SK-N-SH (cell line): Measurements from ENCODE around the gene ACYP2. TPM values are rescaled to one million over a fixed set of nuclear protein-coding genes. Genes with fewer than 3 reads are reported as not detected.

Source experiments
- CTCF ChIA-PET: fragments of 300-600, 350-600 bp; formaldehyde crosslinking; extraction: SDS; loops from one replicate; lab custom pipeline; 2021; lab: Yijun Ruan, JAX
- POLR2A ChIA-PET: fragments of 350-600 bp; sonication (Branson Sonifier 250); formaldehyde crosslinking; extraction: SDS; loops from one replicate; lab custom pipeline; 2020; ENCODE audit warnings: antibody characterized with exemption, inconsistent platforms; lab: Yijun Ruan, JAX
- DNase-seq: peaks from one replicate; pipeline ENCODE4 v3.0.0; 2012
- H2AFZ ChIP-seq: fragments of 200-600 bp; sonication (generic); 2 replicates; pipeline ENCODE4 v1.8.1; 2016; ENCODE audit warnings: antibody characterized with exemption, mild to moderate bottlenecking, low read depth
- H3F3A ChIP-seq: fragments of 200-600 bp; sonication (generic); replicated peaks from 2 replicates; pipeline ENCODE3; 2016; ENCODE audit warnings: antibody characterized with exemption, mild to moderate bottlenecking; ENCODE audit not compliant: insufficient read depth
- H3K27ac ChIP-seq, 2 experiments: fragments of 200-500 bp in 1 of 2; fragments of 200-600 bp in 1 of 2; sonication (Bioruptor generic) in 1 of 2; sonication (generic), shearing (Covaris generic) in 1 of 2; 2 replicates each; pipeline versions ENCODE4 v1.5.1 to v1.6.1; 2014 to 2016; ENCODE audit warnings: low read depth in 2 of 2, inconsistent platforms in 1 of 2, low read length in 1 of 2, mild to moderate bottlenecking in 1 of 2, mixed read lengths in 1 of 2
- H3K27me3 ChIP-seq: fragments of 200-600 bp; sonication (generic), shearing (Covaris generic); 2 replicates; pipeline ENCODE4 v1.6.1; 2016; ENCODE audit warnings: mixed run types; ENCODE audit not compliant: insufficient read depth
- H3K36me3 ChIP-seq, 2 experiments: fragments of 200-500 bp in 1 of 2; fragments of 200-600 bp in 1 of 2; sonication (Bioruptor generic) in 1 of 2; sonication (generic) in 1 of 2; replicated peaks in 1 of 2; 2 replicates each; pipeline versions ENCODE3 to v1.5.1; 2014 to 2016; ENCODE audit warnings: low read length in 1 of 2, mild to moderate bottlenecking in 1 of 2; ENCODE audit not compliant: insufficient read depth in 2 of 2, control insufficient read depth in 1 of 2
- H3K4me1 ChIP-seq, 2 experiments: fragments of 200-500 bp in 1 of 2; fragments of 200-600 bp in 1 of 2; sonication (Bioruptor generic) in 1 of 2; sonication (generic), shearing (Covaris generic) in 1 of 2; 2 replicates each; pipeline versions ENCODE4 v1.5.1 to v1.6.1; 2014 to 2016; ENCODE audit warnings: low read depth in 1 of 2, low read length in 1 of 2, mixed run types in 1 of 2; ENCODE audit not compliant: insufficient read depth in 2 of 2, control insufficient read depth in 1 of 2
- H3K4me2 ChIP-seq: fragments of 200-600 bp; sonication (generic), shearing (Covaris generic); 2 replicates; pipeline ENCODE4 v1.6.1; 2017; ENCODE audit warnings: mixed run types
- H3K4me3 ChIP-seq, 2 experiments: fragments of 200-500 bp in 1 of 2; fragments of 200-600 bp in 1 of 2; sonication (Bioruptor generic) in 1 of 2; sonication (generic), shearing (Covaris generic) in 1 of 2; 2 replicates each; pipeline versions ENCODE4 v1.5.1 to v1.8.1; 2014 to 2016; ENCODE audit warnings: low read depth in 2 of 2, inconsistent platforms in 1 of 2, low read length in 1 of 2, mild to moderate bottlenecking in 1 of 2, mixed read lengths in 1 of 2, moderate library complexity in 1 of 2
- H3K79me2 ChIP-seq: fragments of 200-600 bp; sonication (generic); 2 replicates; pipeline ENCODE4 v1.8.1; 2017; ENCODE audit warnings: mild to moderate bottlenecking; ENCODE audit not compliant: insufficient read depth
- H3K9ac ChIP-seq: fragments of 200-600 bp; sonication (generic); 2 replicates; pipeline ENCODE4 v1.6.1; 2017; ENCODE audit warnings: mixed run types
- H3K9me2 ChIP-seq: fragments of 200-600 bp; sonication (generic); 2 replicates; pipeline ENCODE4 v1.6.1; 2017; ENCODE audit warnings: mixed run types
- H3K9me3 ChIP-seq: fragments of 200-600 bp; sonication (generic); 2 replicates; pipeline ENCODE4 v1.6.1; 2017; ENCODE audit warnings: mixed run types, mild to moderate bottlenecking, moderate library complexity
- H4K20me1 ChIP-seq: fragments of 200-600 bp; sonication (generic); 2 replicates; pipeline ENCODE4 v1.6.1; 2017; ENCODE audit warnings: mild to moderate bottlenecking, mixed run types; ENCODE audit not compliant: insufficient read depth
- ELF1 ChIP-seq: IDR thresholded peaks from 2 replicates; pipeline ENCODE4 v1.4.0; 2012
- EZH2phosphoT487 ChIP-seq: fragments of 200-600 bp; sonication (generic); IDR thresholded peaks from 2 replicates; pipeline ENCODE4 v1.6.1; 2017; ENCODE audit warnings: low read depth, mixed run types, mild to moderate bottlenecking, antibody characterized with exemption, moderate library complexity, borderline replicate concordance
- FOSL2 ChIP-seq: IDR thresholded peaks from 2 replicates; pipeline ENCODE4 v1.4.0; 2012; ENCODE audit warnings: low read depth, mild to moderate bottlenecking, moderate library complexity, borderline replicate concordance
- FOXM1 ChIP-seq: IDR thresholded peaks from 2 replicates; pipeline ENCODE4 v1.4.0; 2012; ENCODE audit warnings: low read depth, mild to moderate bottlenecking
- GABPA ChIP-seq: IDR thresholded peaks from 2 replicates; pipeline ENCODE4 v1.4.0; 2012; ENCODE audit warnings: low read depth, mild to moderate bottlenecking
- GATA2 ChIP-seq: sonication (generic); formaldehyde crosslinking; IDR thresholded peaks from 2 replicates; pipeline ENCODE4 v1.5.0; 2020; ENCODE audit warnings: mild to moderate bottlenecking, missing genetic modification reagents
- IRF3 ChIP-seq: fragments of 150-350 bp; IDR thresholded peaks from 2 replicates; pipeline ENCODE4 v1.6.1; 2016; ENCODE audit warnings: mild to moderate bottlenecking, low read depth, low read length
- JUND ChIP-seq: IDR thresholded peaks from 2 replicates; pipeline ENCODE4 v1.4.0; 2012
- MEF2A ChIP-seq: IDR thresholded peaks from 2 replicates; pipeline ENCODE4 v1.4.0; 2012; ENCODE audit warnings: low read depth, borderline replicate concordance
- MXI1 ChIP-seq: IDR thresholded peaks from 2 replicates; pipeline ENCODE4 v1.6.1; 2012; ENCODE audit warnings: mild to moderate bottlenecking, low read depth, low read length, improper control_type of control experiment
- PBX3 ChIP-seq: IDR thresholded peaks from 2 replicates; pipeline ENCODE4; 2012
- POLR2AphosphoS5 ChIP-seq: IDR thresholded peaks from 2 replicates; pipeline ENCODE4 v1.6.1; 2012; ENCODE audit warnings: low read depth, low read length
- RAD21 ChIP-seq: IDR thresholded peaks from 2 replicates; pipeline ENCODE4 v1.6.1; 2012; ENCODE audit warnings: mild to moderate bottlenecking, low read length
- RCOR1 ChIP-seq: fragments of 150-350 bp; IDR thresholded peaks from 2 replicates; pipeline ENCODE4 v1.6.1; 2017; ENCODE audit warnings: antibody characterized with exemption, low read length
- RXRA ChIP-seq: IDR thresholded peaks from 2 replicates; pipeline ENCODE4 v1.4.0; 2012; ENCODE audit warnings: low read depth, mild to moderate bottlenecking, borderline replicate concordance
- TCF12 ChIP-seq: IDR thresholded peaks from 2 replicates; pipeline ENCODE4 v1.4.0; 2012
- YY1 ChIP-seq: IDR thresholded peaks from 2 replicates; pipeline ENCODE4 v1.4.0; 2012; ENCODE audit warnings: low read depth, mild to moderate bottlenecking
- WGBS: methylation state at CpG from one replicate; pipeline ENCODE4 v1.1.6; 2017; ENCODE audit warnings: low lambda C conversion rate; 5-methylcytosine and 5-hydroxymethylcytosine counted together
- polyA plus RNA-seq, 3 experiments: library from polyadenylated mRNA; depleted of rRNA; stranded (reverse); fragments of >200 nt; gene quantifications; 2 replicates each; pipeline ENCODE4 v1.2.3, GENCODE V29; 2012

Gene ACYP2
- polyA plus RNA-seq, 1 of the 3 experiments (the other 2 are of a cell fraction): 8.8 TPM

GRCh38 chr2:54240515-54241469 is 125.4 kb downstream of the ACYP2 start:
- DNase-seq: no peak
- Histone ChIP-seq H3K9me2 (no peaks in the 10 kb centered on the region), H3K9ac (no peak overlapping the region), H3K27me3 (no peaks in the 10 kb centered on the region), H3K4me3 (no peak overlapping the region), H3K36me3 (no peaks in the 10 kb centered on the region), H3K27ac (no peak overlapping the region), H2AFZ (no peak overlapping the region), H3K79me2 (no peaks in the 10 kb centered on the region), H3K4me2 (no peak overlapping the region), H4K20me1 (no peaks in the 10 kb centered on the region), H3K4me1 (peaks cover 0 to 13% of the 10 kb centered on the region in 2 experiments; a peak in 1 of 4 replicates), H3K9me3 (no peaks in the 10 kb centered on the region), H3F3A (peaks cover 5% of the 10 kb centered on the region)
- TF ChIP-seq EZH2phosphoT487 (no peak), MXI1 (no peak), MEF2A (no peak), ELF1 (no peak)
- WGBS: 36% methylated on average over 5 of the region's 5 CpGs
- ChIA-PET CTCF (interaction anchor here (0.8 to 1.2 kb wide), 2 partner anchors 70 to 262 kb away, joined by 3 read pairs; no protein-coding TSS in a partner anchor), POLR2A (no interaction called here)

- 57% methylated on average over 1 of the region's 1 CpG for WGBS
- no peaks in the 10 kb centered on the region for H3F3A ChIP-seq
- H4K20me1 ChIP-seq: no peaks in the 10 kb centered on the region
- no peak for TF ChIP-seq JUND
- TF ChIP-seq GABPA: no peak
- TF ChIP-seq RCOR1: no peak
- no peak for TF ChIP-seq FOXM1
- TF ChIP-seq RAD21: no peak
- no peak for TF ChIP-seq YY1
- CTCF ChIA-PET: no interaction called here
- H3K4me1 ChIP-seq: no peaks in the 10 kb centered on the region
- no peak overlapping the region for H3K4me3 ChIP-seq
- H3K9me3 ChIP-seq: no peaks in the 10 kb centered on the region
- no peak overlapping the region for H2AFZ ChIP-seq
- POLR2A ChIA-PET: no interaction called here
- no peak overlapping the region for H3K27ac ChIP-seq
- H3K36me3 ChIP-seq: no peaks in the 10 kb centered on the region
- H3K4me2 ChIP-seq: no peak overlapping the region
- DNase-seq: no peak
- no peaks in the 10 kb centered on the region for H3K27me3 ChIP-seq
- H3K79me2 ChIP-seq: no peaks in the 10 kb centered on the region
- H3K9me2 ChIP-seq: no peaks in the 10 kb centered on the region
- H3K9ac ChIP-seq: no peak overlapping the region
Measured at GRCh38 chr2:54247115-54247514, 131.7 kb downstream of the ACYP2 start.

GRCh38 chr2:54249629-54250028 is 134.2 kb downstream of the ACYP2 start:
- POLR2A ChIA-PET: no interaction called here
- DNase-seq: no peak
- Histone ChIP-seq H3K9me2 (no peaks in the 10 kb centered on the region), H3K4me3 (no peak overlapping the region), H4K20me1 (no peaks in the 10 kb centered on the region), H3F3A (no peaks in the 10 kb centered on the region), H3K9me3 (no peaks in the 10 kb centered on the region), H3K4me1 (no peaks in the 10 kb centered on the region), H3K36me3 (no peaks in the 10 kb centered on the region), H3K4me2 (no peak overlapping the region), H3K27me3 (no peaks in the 10 kb centered on the region), H3K27ac (no peak overlapping the region), H3K9ac (no peak overlapping the region), H3K79me2 (no peaks in the 10 kb centered on the region), H2AFZ (no peak overlapping the region)
- TF ChIP-seq IRF3: no peak
- TF ChIP-seq TCF12: no peak
- no peak for TF ChIP-seq PBX3
- TF ChIP-seq RXRA: no peak
- no peak for TF ChIP-seq FOSL2
- TF ChIP-seq POLR2AphosphoS5: no peak
- no peak for TF ChIP-seq GATA2
- CTCF ChIA-PET: interaction anchor here (0.9 to 1.2 kb wide), 2 partner anchors 14 to 83 kb away, joined by 3 read pairs; no protein-coding TSS in a partner anchor
